Measurements from ENCODE around the gene MEI4.

DNA sequence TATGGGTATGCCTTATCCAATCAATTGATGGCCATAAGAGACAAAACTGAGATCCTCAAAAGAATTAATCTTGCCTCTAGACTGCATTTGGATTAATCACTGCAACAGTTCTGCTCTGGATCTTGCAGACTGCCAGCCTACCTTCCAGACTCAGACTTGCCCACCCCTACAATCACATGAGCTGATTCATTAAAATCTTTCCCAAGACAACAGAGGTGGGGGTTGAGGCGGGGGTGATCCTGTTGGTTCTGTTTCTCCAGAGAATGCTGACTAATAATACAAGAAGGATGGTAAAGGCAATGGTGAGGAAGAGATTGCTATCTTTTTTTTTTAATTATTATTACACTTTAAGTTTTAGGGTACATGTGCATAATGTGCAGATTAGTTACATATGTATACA is 43.7 kb upstream of the MEI4 start:
- TF ChIP-seq, protein P1, sequence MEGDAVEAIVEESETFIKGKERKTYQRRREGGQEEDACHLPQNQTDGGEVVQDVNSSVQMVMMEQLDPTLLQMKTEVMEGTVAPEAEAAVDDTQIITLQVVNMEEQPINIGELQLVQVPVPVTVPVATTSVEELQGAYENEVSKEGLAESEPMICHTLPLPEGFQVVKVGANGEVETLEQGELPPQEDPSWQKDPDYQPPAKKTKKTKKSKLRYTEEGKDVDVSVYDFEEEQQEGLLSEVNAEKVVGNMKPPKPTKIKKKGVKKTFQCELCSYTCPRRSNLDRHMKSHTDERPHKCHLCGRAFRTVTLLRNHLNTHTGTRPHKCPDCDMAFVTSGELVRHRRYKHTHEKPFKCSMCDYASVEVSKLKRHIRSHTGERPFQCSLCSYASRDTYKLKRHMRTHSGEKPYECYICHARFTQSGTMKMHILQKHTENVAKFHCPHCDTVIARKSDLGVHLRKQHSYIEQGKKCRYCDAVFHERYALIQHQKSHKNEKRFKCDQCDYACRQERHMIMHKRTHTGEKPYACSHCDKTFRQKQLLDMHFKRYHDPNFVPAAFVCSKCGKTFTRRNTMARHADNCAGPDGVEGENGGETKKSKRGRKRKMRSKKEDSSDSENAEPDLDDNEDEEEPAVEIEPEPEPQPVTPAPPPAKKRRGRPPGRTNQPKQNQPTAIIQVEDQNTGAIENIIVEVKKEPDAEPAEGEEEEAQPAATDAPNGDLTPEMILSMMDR (IDR thresholded peaks at IDR 0.05), result no peak
- TF ChIP-seq POLR2A (IDR thresholded peaks at IDR 0.05), result no peak
